CD14-positive monocyte (primary cell): ENCODE data around the gene CSTPP1. TPM values are rescaled to one million over a fixed set of nuclear protein-coding genes. Genes with fewer than 3 reads are reported as not detected.

Experiments used
- DNase-seq, 3 donors: peaks; one replicate each; pipeline ENCODE4 v3.0.0-alpha.2; 2011 to 2022
- H2AFZ ChIP-seq: 2 replicates; pipeline ENCODE4 v1.6.0; 2012; ENCODE audit warnings: mild to moderate bottlenecking, low read depth, low read length, inconsistent platforms; ENCODE audit not compliant: insufficient read depth, poor library complexity, severe bottlenecking
- H3K27ac ChIP-seq, 2 donors: 1 replicate in 1 of 2; 2 replicates in 1 of 2; pipeline ENCODE4 v1.5.1; 2012 to 2013; ENCODE audit warnings: low read length in 2 of 2, control low read depth in 1 of 2, inconsistent platforms in 1 of 2, low read depth in 1 of 2, mild to moderate bottlenecking in 1 of 2
- H3K27me3 ChIP-seq, 2 donors: one replicate each; pipeline versions ENCODE4 v1.6.0 to v1.6.1; 2011 to 2013; ENCODE audit warnings: low read length in 2 of 2; ENCODE audit not compliant: control insufficient read depth in 2 of 2, insufficient read depth in 2 of 2
- H3K36me3 ChIP-seq, 2 donors: replicated peaks in 1 of 2; 1 replicate in 1 of 2; 2 replicates in 1 of 2; pipeline versions ENCODE4 v1.5.1 to v1.6.1; 2012 to 2013; ENCODE audit warnings: low read length in 2 of 2, control low read depth in 1 of 2, inconsistent platforms in 1 of 2, mild to moderate bottlenecking in 1 of 2; ENCODE audit not compliant: insufficient read depth in 2 of 2, control insufficient read depth in 1 of 2
- H3K4me1 ChIP-seq, 2 donors: 1 replicate in 1 of 2; 2 replicates in 1 of 2; pipeline versions ENCODE4 v1.5.1 to v1.6.1; 2012 to 2013; ENCODE audit warnings: low read length in 2 of 2, control low read depth in 1 of 2, inconsistent platforms in 1 of 2, mild to moderate bottlenecking in 1 of 2, moderate library complexity in 1 of 2; ENCODE audit not compliant: insufficient read depth in 2 of 2, control insufficient read depth in 1 of 2
- H3K4me2 ChIP-seq: replicated peaks from 2 replicates; pipeline ENCODE3; 2012; ENCODE audit warnings: low read length, moderate library complexity, mild to moderate bottlenecking; ENCODE audit not compliant: poor library complexity, severe bottlenecking; ENCODE audit errors: extremely low read depth
- H3K4me3 ChIP-seq, 3 experiments: fragments of 200-600 bp in 1 of 3; sonication (generic) in 1 of 3; replicated peaks in 1 of 3; 1 replicate in 2 of 3; 2 replicates in 1 of 3; pipeline ENCODE4 v1.5.1; 2011 to 2013; ENCODE audit warnings: low read length in 3 of 3, mild to moderate bottlenecking in 3 of 3, control low read depth in 2 of 3, low read depth in 2 of 3, inconsistent platforms in 1 of 3, moderate library complexity in 1 of 3
- H3K79me2 ChIP-seq: 2 replicates; pipeline ENCODE4 v1.6.0; 2012; ENCODE audit warnings: mild to moderate bottlenecking, control low read depth, inconsistent platforms, low read length, moderate library complexity; ENCODE audit not compliant: insufficient read depth
- H3K9ac ChIP-seq: 2 replicates; pipeline ENCODE4 v1.6.0; 2017; ENCODE audit warnings: low read length, mild to moderate bottlenecking; ENCODE audit not compliant: insufficient read depth, poor library complexity, severe bottlenecking
- H3K9me3 ChIP-seq, 2 donors: replicated peaks in 1 of 2; 1 replicate in 1 of 2; 2 replicates in 1 of 2; pipeline versions ENCODE4 v1.5.1 to v1.6.1; 2012 to 2013; ENCODE audit warnings: low read length in 2 of 2, control low read depth in 1 of 2; ENCODE audit not compliant: control insufficient read depth in 1 of 2, insufficient read depth in 1 of 2
- H4K20me1 ChIP-seq: 2 replicates; pipeline ENCODE4 v1.6.0; 2012; ENCODE audit warnings: mild to moderate bottlenecking, low read length, control low read depth, moderate library complexity; ENCODE audit not compliant: insufficient read depth
- H3K27ac Mint-ChIP-seq, 7 donors: one replicate each; pipeline ENCODE4 v1.8.0; 2020; ENCODE audit warnings: mild to moderate bottlenecking in 7 of 7, mixed read lengths in 7 of 7, moderate library complexity in 6 of 7, inconsistent platforms in 2 of 7
- H3K27me3 Mint-ChIP-seq, 3 donors: one replicate each; pipeline ENCODE4 v1.8.0; 2021 to 2022; ENCODE audit warnings: low read depth in 3 of 3, mild to moderate bottlenecking in 3 of 3, mixed read lengths in 3 of 3, moderate library complexity in 3 of 3, inconsistent platforms in 1 of 3
- H3K36me3 Mint-ChIP-seq, 2 donors: one replicate each; pipeline ENCODE4 v1.8.0; 2020; ENCODE audit warnings: mixed read lengths in 2 of 2, inconsistent platforms in 1 of 2, mild to moderate bottlenecking in 1 of 2
- H3K4me1 Mint-ChIP-seq: one replicate; pipeline ENCODE4 v1.8.0; 2020; ENCODE audit warnings: mild to moderate bottlenecking, mixed read lengths
- H3K4me3 Mint-ChIP-seq, 2 donors: one replicate each; pipeline ENCODE4 v1.8.0; 2020; ENCODE audit warnings: mild to moderate bottlenecking in 2 of 2, mixed read lengths in 2 of 2, moderate library complexity in 1 of 2
- H3K9me3 Mint-ChIP-seq, 7 donors: one replicate each; pipeline ENCODE4 v1.8.0; 2020 to 2022; ENCODE audit warnings: mixed read lengths in 7 of 7, mild to moderate bottlenecking in 6 of 7, moderate library complexity in 6 of 7, inconsistent platforms in 2 of 7
- WGBS: methylation state at CpG from one replicate; pipeline ENCODE4 v1.1.5; 2013; ENCODE audit warnings: missing lambda C conversion rate; ENCODE audit not compliant: insufficient coverage; 5-methylcytosine and 5-hydroxymethylcytosine counted together
- intact Hi-C, 2 donors: fragments of 100-400 bp; cut with micrococcal nuclease; formaldehyde crosslinking; loops; one replicate each; pipeline versions ENCODE4 v1.15.0 to v1.15.1; 2023
- polyA plus RNA-seq, 3 donors: library from polyadenylated mRNA; depleted of rRNA in 1 of 3; unstranded in 2 of 3; stranded (reverse) in 1 of 3; fragments of 300-500 nt in 2 of 3; fragments of >200 nt in 1 of 3; fragmentation: Illumina TruSeq in 2 of 3; gene quantifications; 1 replicate in 2 of 3; 2 replicates in 1 of 3; pipeline ENCODE4 v1.2.3, GENCODE V29; 2012 to 2021
- TF ChIP-seq, protein P1 (sequence below): fragments of 200-600 bp; IDR thresholded peaks from one replicate; pipeline ENCODE4 v1.8.0; 2022; ENCODE audit warnings: antibody characterized with exemption, mild to moderate bottlenecking

The CSTPP1 gene
- polyA plus RNA-seq, 3 donors: 4.5 to 6.5 (median 5.9) TPM

DNA sequence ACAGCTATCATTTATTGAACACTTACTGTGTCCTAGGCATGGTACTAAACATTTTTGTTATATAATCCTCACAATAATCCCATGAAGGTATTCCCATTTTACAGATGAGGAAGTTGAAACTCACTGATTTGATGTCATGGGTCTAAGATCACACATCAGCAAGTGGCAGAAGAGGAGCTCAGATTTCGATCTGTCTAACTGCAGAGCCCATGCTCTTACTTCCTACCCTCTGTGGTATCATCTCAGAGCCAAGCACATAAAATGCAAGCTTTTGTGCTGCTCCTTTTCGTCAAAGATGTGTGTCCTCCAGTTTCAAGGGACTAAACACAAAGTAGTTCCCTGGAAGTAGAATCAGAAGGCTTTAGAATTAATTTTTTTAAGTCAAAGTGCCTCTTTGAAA lies 169.0 kb downstream of the CSTPP1 start:
- Histone ChIP-seq H3K9ac (no peak overlapping the region), H3K79me2 (no peaks in the 10 kb centered on the region), H3K9me3 (no peaks in the 10 kb centered on the region), H3K4me2 (no peak overlapping the region), H4K20me1 (no peaks in the 10 kb centered on the region), H2AFZ (no peak overlapping the region), H3K36me3 (no peaks in the 10 kb centered on the region), H3K27ac (no peak overlapping the region), H3K27me3 (no peaks in the 10 kb centered on the region), H3K4me1 (no peaks in the 10 kb centered on the region), H3K4me3 (no peak overlapping the region)
- TF ChIP-seq, protein P1, sequence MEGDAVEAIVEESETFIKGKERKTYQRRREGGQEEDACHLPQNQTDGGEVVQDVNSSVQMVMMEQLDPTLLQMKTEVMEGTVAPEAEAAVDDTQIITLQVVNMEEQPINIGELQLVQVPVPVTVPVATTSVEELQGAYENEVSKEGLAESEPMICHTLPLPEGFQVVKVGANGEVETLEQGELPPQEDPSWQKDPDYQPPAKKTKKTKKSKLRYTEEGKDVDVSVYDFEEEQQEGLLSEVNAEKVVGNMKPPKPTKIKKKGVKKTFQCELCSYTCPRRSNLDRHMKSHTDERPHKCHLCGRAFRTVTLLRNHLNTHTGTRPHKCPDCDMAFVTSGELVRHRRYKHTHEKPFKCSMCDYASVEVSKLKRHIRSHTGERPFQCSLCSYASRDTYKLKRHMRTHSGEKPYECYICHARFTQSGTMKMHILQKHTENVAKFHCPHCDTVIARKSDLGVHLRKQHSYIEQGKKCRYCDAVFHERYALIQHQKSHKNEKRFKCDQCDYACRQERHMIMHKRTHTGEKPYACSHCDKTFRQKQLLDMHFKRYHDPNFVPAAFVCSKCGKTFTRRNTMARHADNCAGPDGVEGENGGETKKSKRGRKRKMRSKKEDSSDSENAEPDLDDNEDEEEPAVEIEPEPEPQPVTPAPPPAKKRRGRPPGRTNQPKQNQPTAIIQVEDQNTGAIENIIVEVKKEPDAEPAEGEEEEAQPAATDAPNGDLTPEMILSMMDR: no peak
- no peak for DNase-seq
- H3K27me3 Mint-ChIP-seq: peaks cover 0 to 2% (median 1%) of the 10 kb centered on the region in 3 donors
- WGBS: 100% methylated on average over 2 of the region's 2 CpGs
- H3K4me1 Mint-ChIP-seq: peaks cover 3% of the 10 kb centered on the region
- no peaks in the 10 kb centered on the region for H3K9me3 Mint-ChIP-seq
- no peak overlapping the region for H3K4me3 Mint-ChIP-seq
- H3K27ac Mint-ChIP-seq: no peak overlapping the region
- H3K36me3 Mint-ChIP-seq: no peaks in the 10 kb centered on the region
- intact Hi-C loops: no loop called here

DNA sequence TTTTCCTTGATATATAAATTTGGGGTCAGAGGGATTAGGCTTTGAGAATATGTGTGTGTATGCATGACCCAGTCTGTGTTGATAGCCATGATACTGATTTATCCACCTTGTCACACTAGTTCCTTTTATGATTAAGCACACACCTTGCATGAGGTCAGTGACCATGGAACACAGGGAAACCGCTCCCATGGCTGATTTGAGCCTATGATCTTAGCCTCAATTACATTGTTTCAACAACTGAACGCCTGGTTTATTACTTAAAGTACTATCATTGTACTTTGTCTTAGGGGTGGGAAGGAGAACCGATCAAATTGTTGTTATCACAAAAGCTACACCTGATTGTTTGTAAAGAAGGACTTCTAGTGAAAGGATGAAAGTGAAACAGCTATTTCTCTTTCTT lies 169.4 kb downstream of the CSTPP1 start:
- Mint-ChIP-seq H3K36me3 (no peaks in the 10 kb centered on the region), H3K27me3 (peaks cover 0 to 2% (median 1%) of the 10 kb centered on the region in 3 donors), H3K27ac (no peak overlapping the region), H3K4me3 (no peak overlapping the region), H3K4me1 (peaks cover 3% of the 10 kb centered on the region), H3K9me3 (peaks cover 0 to 4% (median 0%) of the 10 kb centered on the region in 7 donors)
- no CpG with 5 or more reads among the region's 3 CpGs for WGBS
- no peak for DNase-seq
- Histone ChIP-seq H3K79me2 (no peaks in the 10 kb centered on the region), H2AFZ (no peak overlapping the region), H4K20me1 (no peaks in the 10 kb centered on the region), H3K27ac (no peak overlapping the region), H3K9me3 (no peaks in the 10 kb centered on the region), H3K4me3 (no peak overlapping the region), H3K36me3 (no peaks in the 10 kb centered on the region), H3K9ac (no peak overlapping the region), H3K4me1 (no peaks in the 10 kb centered on the region), H3K27me3 (no peaks in the 10 kb centered on the region), H3K4me2 (no peak overlapping the region)
- TF ChIP-seq, protein P1: no peak
- intact Hi-C loops: no loop called here
